PC-9 (cell line): ENCODE data around the gene LRRD1.

Experiments used
- EZH2 ChIP-seq: fragments of 200-600 bp; sonication (generic); IDR thresholded peaks from 2 replicates; pipeline ENCODE4 v1.8.0; 2017; ENCODE audit warnings: antibody characterized with exemption, low read depth
- TF ChIP-seq, protein P1 (sequence below): fragments of 200-600 bp; sonication (generic); conservative IDR thresholded peaks from 2 replicates; pipeline ENCODE4 v1.6.1; 2017; ENCODE audit warnings: mixed run types, antibody characterized with exemption, mild to moderate bottlenecking, moderate library complexity

DNA sequence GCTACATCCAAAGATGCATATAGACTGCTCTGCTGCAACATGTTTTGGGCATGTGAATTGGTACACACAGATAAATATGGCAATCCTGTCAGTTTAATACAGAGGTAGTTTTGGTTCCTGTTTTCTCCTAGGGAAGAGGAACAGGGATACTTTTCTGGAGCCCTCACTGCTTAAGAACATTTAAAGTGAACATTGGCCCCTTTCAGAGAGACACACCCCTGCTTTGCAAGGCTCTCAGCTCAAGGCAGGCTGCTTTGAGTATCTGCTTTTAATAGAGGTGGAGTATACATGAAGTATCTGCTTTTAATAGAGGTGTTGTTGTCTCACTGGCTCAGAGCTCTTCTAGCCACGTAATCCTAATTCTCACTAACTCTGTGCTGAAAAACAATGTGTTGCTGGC lies 83.6 kb downstream of the LRRD1 start:
- TF ChIP-seq, protein P1, sequence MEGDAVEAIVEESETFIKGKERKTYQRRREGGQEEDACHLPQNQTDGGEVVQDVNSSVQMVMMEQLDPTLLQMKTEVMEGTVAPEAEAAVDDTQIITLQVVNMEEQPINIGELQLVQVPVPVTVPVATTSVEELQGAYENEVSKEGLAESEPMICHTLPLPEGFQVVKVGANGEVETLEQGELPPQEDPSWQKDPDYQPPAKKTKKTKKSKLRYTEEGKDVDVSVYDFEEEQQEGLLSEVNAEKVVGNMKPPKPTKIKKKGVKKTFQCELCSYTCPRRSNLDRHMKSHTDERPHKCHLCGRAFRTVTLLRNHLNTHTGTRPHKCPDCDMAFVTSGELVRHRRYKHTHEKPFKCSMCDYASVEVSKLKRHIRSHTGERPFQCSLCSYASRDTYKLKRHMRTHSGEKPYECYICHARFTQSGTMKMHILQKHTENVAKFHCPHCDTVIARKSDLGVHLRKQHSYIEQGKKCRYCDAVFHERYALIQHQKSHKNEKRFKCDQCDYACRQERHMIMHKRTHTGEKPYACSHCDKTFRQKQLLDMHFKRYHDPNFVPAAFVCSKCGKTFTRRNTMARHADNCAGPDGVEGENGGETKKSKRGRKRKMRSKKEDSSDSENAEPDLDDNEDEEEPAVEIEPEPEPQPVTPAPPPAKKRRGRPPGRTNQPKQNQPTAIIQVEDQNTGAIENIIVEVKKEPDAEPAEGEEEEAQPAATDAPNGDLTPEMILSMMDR: no peak
- no peak for TF ChIP-seq EZH2
